Inflammatory macrophage (primary cell): ENCODE data around the gene TCTN1.
"Not testable (repeated sequence)": the region's sequence is repeated elsewhere in the genome, so short reads cannot be mapped to it uniquely, and the experiment has no call there.

Source experiments
- DNase-seq, 2 donors: peaks; one replicate each; pipeline ENCODE4 v3.0.0-alpha.2; 2020 to 2022

Gene TCTN1

DNA sequence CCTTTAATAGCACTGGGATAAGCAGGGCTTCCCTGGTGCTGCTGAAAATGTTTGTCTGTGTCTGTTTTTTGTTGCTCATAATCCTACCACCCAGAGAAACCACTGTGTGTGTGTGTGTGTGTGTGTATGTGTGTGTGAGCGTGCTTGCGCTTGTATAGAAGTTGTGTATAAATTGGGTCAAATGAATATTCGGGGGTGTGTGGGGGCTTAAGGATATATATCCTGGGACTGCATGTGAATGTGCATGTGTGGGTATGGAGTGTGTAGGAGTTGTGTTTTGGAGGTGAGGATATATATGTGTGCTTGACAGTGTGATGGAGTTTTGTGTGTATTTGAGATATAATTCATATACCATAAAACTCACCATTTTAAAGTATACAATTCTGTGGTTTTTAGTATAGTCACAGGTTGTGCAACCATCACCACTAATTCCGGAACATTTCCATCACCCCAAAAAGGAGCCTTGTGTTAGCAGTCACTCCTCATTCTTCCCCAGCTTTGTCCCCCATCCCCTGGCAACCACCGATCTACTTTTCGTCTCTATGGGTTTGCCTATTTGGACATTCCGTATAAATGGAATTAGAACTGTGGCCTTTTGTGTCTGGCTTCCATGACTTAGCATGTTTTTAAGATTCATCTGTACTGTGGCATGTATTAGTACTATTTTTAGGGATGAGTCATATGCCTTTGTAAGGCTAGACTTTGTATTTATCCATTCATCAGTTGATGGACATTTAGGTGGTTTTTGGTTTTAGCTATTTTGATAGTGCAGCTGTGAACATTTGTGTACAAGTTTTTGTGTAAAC, 25.6 kb downstream of the TCTN1 start:
- peak; percentile 12 to 29 for DNase-seq

DNA sequence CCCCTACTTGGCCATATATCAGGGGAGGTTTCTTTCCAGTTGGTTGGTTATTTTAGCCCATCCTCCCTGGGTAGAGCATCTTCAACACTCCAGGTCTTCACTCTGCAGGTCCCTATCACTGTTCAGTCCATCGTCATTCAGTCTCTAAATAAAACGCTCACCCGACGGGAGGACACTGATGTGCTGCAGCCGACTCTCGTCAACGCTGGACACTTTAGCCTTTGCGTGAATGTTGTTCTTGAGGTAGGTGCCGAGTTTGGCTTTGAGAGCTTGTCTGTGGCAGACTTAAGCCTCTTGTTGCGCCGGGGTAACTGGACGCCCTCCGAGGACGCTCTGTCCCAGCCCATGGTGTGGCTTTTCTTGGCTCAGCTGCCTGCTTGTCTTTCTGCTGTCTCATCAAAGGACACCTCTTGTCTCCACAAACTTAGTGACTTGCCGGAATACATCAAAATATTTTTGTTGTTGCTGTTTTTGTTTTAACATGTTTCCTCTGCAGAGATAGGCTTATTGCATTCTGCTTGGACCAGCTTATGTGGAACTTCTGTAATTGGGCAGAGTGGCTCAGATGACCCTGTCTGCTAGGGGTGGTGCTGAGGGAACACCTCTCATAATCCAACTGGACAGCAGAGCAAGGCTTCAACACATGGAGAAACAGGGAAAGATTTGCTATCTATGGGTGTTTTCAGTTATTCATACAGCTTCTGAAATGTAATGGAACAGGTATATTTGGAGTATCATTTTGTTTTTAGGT, 26.5 kb downstream of the TCTN1 start:
- peak in 1 of 2 donors; percentile 10 for DNase-seq

DNA sequence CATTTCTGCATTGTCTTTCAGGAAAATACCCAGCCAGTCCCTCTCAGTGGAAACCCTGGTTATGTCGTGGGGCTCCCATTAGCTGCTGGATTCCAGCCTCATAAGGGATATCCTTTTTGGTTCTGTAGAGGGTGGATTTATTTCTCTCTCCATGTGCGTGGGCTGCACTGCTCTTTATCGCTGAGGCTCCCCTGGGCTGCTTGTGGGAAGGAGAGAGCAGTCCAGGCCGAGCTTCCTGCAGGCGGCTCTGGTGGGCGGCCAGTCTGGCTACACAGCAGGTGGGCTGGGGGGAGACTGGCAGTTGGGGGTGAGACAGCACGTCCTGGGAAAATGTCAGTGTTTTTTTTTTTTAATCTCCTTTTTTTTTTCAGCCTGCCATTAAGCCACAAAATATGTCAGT, 27.6 kb downstream of the TCTN1 start:
- peak in 1 of 2 donors; percentile 34 for DNase-seq

DNA sequence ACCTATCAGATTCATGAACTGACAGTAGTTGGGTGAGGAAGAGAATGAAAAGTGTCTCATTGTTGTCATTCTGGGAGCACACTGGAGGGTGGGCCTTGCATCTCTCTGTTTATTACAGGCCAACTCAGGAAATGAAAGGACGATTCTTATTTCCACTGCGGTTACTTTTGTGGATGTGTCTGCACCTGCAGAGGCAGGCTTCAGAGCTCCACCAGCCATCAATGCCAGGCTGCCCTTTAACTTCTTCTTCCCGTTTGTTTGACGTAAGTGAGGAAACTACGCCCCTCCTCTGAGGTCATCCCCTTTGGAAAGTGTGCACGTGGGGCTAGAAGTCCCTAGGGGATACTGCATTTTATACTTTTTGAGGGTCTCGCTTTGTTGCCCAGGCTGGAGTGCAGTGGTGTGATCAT, 33.7 kb downstream of the TCTN1 start:
- peak; percentile 9 to 36 for DNase-seq

DNA sequence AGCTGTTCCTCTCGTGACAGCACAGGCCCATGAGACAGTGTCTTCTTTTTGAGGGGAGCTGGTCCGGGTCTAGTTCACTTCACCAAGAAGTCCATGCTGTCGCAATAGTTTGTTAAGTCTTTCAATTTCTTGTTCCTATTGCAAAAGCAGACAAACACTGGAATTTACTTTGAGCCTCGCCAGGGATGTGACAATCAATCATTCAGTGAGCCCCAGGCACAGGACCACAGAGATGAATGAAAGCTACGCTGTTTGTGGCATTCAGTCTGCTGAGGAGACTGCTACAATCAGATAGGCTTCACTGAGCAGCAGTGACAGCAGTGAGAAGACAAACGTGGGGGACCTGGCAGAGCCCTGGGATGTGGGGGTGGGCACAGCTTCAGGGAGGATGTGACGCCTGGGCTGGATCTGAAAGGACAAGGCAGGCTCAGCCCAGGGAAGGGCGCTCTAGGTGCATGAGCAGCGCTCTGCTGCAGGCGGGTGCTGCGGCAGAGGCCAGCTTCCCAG, 35.5 kb downstream of the TCTN1 start:
- DNase-seq, result no peak

DNA sequence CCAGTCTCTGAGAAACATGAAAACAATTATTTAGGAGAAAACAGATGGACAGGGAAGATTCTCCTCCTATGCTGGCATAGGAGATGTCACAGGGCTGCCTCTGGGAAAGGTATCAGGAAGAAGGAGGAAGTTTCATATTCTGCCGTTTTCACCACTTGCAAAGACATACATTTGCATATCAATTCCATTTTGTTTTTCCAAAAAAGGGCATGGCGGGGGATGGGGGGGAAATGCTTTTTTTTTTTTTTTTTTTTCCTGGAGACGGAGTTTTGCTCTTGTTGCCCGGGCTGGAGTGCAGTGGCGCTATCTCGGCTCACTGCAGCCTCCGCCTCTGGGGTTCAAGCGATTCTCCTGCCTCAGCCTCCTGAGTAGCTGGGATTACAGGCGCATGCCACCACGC, 40.3 kb downstream of the TCTN1 start:
- DNase-seq, result not testable (repeated sequence)

- DNase-seq, result no peak
Observed at GRCh38 chr12:110656071-110656655, 42.2 kb downstream of the TCTN1 start.

DNA sequence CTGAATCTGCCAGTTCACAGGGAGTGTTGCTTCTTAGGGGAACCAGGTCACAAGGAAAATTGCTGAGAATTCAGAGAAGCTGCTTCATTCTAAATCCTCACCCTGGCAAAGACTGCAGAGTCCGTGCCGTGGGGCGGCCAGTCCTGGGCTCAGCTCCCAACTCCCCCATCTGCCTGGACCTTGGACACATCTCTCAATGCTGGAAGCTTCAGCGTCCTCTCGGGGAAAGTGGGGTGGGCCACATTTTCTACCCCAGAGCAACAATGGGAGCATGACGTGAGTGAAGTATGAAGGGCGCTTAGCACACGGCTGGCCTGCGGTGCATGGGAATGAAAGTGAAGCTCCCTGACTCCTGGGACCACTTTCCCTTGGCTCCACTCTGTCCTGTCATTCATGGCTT, 43.8 kb downstream of the TCTN1 start:
- DNase-seq, result no peak

DNA sequence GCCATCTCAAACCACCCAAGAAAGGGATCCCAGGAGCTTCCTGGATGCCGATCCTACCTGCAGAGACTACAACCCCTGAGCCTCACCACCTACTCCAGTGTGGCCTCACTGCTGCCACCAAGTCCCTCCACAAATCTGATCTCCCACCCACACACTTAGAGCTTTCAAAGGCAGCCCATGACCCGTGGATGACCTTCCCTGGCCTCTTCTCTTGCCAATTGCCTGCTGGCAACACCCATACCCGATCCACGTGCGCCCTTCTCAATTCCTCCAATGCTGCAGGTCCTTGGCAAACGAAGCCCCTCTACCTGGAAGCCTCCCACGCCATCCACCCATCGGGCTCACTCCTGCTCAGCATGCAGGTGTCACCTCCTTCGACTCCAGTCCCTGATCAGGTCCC, 44.3 kb downstream of the TCTN1 start:
- no peak for DNase-seq

GRCh38 chr12:110658878-110659277, 44.9 kb downstream of the TCTN1 start:
- no peak for DNase-seq

- DNase-seq, result peak; percentile 73 to 83
Observed at GRCh38 chr12:110661337-110661972, 47.5 kb downstream of the TCTN1 start.

GRCh38 chr12:110666892-110667291, 53.0 kb downstream of the TCTN1 start:
- DNase-seq, result no peak

GRCh38 chr12:110667671-110668070, 53.7 kb downstream of the TCTN1 start:
- no peak for DNase-seq

DNA sequence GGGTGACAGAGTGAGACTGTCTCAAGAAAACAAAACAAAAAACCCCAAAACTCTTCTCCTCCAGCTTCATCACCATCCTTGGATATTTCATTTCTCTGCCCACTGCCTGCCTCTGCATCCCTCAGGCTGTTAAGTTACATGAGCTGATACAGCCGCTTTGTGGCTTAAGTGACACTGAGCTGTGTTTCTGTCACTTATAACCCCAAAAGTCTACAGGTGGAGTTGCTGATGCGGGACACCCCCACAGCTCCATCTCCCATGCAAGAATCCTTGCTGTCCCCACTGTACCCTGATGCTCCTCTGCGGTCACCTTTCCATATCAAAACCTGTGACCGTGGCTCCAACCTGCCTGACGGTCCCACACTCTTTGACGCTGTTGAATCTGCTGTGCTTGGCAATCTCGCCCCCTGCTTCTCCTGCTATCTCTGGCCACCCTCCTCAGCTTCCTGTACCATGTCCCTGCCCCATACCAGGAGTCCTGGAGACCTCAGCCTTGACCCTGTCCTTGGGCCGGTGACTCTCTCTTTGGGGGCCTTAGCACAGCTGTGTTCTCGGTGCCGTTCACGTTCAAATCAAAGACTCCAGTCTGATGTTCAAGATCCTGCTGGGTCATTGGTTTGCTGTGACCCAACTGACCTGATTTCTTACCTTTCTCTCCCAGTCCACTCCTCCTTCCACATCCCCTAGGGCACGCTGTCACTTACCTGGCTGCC, 54.7 kb downstream of the TCTN1 start:
- no peak for DNase-seq

DNA sequence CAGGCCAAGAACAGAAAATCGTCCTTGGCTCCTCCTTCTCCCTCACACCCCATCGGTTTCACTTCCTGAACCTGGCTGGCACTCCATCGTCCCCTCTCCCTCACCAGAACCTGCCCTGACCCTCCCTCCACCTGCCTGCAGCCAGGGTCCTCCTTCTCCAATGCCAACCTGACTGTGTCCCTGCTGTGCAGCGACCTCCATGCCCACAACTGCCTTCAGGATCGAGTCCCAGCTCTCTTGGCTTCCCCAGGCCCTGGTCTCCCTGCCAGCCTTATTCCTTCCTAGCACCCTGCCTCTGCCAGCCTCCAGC, 55.2 kb downstream of the TCTN1 start:
- no peak for DNase-seq

DNA sequence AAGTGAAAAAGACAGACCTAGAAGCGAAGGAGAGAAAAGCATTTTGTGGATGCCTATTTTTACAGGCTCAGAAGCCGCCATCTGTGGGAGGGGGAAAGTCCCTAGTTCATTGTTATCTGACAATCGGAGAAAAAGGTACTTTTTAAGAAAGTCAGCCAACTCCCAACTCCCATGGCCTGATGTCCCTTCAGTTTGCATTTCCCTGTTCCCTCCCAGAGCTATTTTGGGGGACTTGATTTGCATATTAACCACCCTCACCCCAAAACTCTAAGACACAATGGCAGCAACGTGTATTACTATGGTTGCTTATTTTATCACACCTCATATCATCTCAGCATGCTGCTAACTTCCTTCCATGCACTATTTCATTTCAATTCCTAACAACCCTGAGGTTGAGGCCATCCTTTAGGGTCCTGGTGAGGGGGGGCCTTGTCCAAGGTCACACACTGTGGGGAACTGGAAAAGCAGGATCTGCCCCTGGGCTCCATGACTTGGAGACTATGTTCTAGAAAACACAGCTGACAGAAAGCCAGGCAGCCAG, 56.3 kb downstream of the TCTN1 start:
- DNase-seq, result no peak

DNA sequence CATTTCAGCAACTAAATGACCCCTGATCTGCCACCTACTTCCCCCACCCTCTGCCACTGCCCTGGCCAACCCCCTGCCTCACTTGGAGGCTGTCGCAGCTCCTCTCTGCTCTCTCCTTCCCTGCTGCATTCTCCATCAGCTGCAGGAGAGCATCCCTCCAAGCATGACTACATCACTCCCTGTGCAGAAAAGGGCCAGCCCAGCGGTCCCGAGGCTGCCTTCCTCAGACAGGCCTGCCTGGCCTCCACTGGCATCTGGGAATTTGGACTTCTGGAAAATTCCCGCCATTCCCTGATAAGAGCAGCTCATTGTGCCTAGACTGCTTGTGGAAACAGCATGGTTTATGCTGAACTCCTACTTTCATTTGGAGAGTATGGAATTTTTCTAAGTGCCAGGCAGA, 62.2 kb downstream of the TCTN1 start:
- no peak for DNase-seq

DNA sequence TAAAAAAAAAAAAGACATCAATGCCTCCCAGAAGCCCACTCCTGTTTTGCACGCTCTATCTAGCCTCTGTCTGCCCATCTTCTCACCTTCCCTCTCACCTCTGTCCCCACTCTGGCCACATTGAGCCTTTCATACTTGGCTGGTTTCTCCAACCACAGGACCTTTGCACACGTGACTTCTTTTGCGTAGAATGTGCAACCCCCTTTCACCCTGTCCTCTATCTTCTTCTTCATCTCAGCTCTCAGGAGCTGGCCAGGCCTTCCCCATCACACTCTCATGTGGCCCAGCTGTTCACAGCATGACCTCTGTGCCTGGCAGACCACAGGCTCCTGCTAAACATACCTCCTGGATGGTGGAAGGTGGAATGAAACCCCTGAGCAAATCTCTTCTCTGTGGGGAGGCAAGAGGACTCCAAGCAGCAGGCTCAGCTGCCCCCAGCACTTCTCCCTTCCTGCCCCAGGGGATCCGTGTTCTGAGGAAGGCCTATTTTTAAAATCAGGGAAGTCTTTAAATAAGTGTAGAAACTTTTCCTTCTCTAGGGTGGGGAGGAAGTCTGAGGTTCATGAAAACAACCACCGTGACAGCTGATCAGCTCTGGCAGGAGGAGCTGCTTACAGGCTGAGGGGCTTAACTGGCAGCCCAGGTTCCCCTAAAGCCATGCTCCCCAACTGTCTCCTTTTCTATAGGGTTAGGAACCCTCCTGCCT, 63.4 kb downstream of the TCTN1 start:
- DNase-seq, result peak; percentile 78

DNA sequence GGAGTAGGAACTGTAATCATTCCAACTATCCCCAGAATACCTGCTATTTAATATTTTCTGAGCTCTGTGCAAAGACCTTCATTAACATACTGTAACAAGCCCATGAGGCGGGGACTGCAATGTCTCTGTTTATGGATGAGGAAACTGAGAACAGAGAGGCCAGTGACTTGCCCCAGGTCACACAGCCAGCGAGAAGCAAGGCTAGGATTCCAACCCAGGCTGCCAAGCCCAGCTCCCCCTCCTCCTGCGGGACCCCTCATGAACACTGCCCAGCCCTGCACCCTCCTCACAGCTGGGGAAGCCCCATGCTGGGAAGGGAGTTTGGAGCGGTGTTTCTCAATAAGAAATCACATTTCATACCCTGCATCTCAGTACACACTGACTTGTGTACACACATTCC, 64.1 kb downstream of the TCTN1 start:
- DNase-seq, result no peak

- DNase-seq, result no peak
Observed at GRCh38 chr12:110679201-110679600, 65.3 kb downstream of the TCTN1 start.

DNA sequence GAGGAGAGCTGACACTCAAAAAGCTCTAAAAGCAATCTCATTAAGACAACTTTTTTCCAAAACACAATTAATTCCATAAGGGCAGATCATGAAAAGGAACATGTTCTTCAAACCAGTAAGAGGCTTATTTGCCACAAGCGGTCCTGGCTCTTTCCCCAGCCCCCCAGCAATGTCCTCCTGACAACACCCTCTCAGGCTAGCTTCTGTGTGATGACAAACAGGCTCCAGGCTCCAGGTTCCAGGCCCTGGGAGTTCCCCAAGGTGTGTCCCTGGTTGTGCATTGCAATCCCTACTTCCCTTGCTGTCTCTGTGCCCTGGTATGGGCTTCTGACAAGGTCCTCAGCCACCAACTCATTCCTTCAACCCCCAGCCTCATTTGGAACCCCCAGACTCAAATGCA, 66.1 kb downstream of the TCTN1 start:
- DNase-seq, result no peak

- no peak for DNase-seq
Observed at GRCh38 chr12:110683888-110684287, 70.0 kb downstream of the TCTN1 start.
